PC-9 (cell line): ENCODE data around the gene CHRNG. TPM values are rescaled to one million over a fixed set of nuclear protein-coding genes. Genes with fewer than 3 reads are reported as not detected.

Experiments used
- BruUV-seq: library from RNA; stranded (reverse); fragments of 400-500 nt; replicated peaks from 2 replicates; lab custom pipeline; 2021; lab: Mats Ljungman, UMichigan
- CTCF ChIA-PET: fragments of 300-600 bp; sonication (Branson Sonifier 250); formaldehyde crosslinking; loops from one replicate; lab custom pipeline; 2022; ENCODE audit warnings: antibody characterized with exemption; lab: Charles Lee
- POLR2A ChIA-PET: fragments of 300-600 bp; sonication (Branson Sonifier 250); formaldehyde crosslinking; loops from one replicate; lab custom pipeline; 2022; ENCODE audit warnings: antibody characterized with exemption; ENCODE audit not compliant: unreplicated experiment; lab: Charles Lee
- DNase-seq, 2 experiments: peaks; one replicate each; pipeline versions ENCODE4 v3.0.0 to v3.0.0-alpha.2; 2015 to 2022; ENCODE audit warnings: mixed read lengths in 1 of 2
- H2AFZ ChIP-seq: fragments of 200-600 bp; sonication (generic); 2 replicates; pipeline ENCODE4 v1.8.1; 2017; ENCODE audit warnings: antibody characterized with exemption
- H3F3A ChIP-seq: fragments of 200-600 bp; sonication (generic); 2 replicates; pipeline ENCODE4 v1.8.1; 2017; ENCODE audit warnings: antibody characterized with exemption, mild to moderate bottlenecking, low read depth; ENCODE audit not compliant: insufficient read depth
- H3K27ac ChIP-seq: fragments of 200-600 bp; sonication (generic); 2 replicates; pipeline ENCODE4 v1.6.1; 2016; ENCODE audit warnings: mixed run types
- H3K27me3 ChIP-seq: fragments of 200-600 bp; sonication (generic); 2 replicates; pipeline ENCODE4 v1.6.1; 2016; ENCODE audit warnings: low read depth, mixed run types; ENCODE audit not compliant: insufficient read depth
- H3K36me3 ChIP-seq: fragments of 200-600 bp; sonication (generic); 2 replicates; pipeline ENCODE4 v1.6.1; 2016; ENCODE audit warnings: low read depth, mixed run types
- H3K4me1 ChIP-seq: fragments of 200-600 bp; sonication (generic); replicated peaks from 2 replicates; pipeline ENCODE4 v1.6.1; 2016; ENCODE audit warnings: mixed run types; ENCODE audit not compliant: insufficient read depth
- H3K4me2 ChIP-seq: fragments of 200-600 bp; sonication (generic); 2 replicates; pipeline ENCODE4 v1.6.1; 2017; ENCODE audit warnings: mixed run types
- H3K4me3 ChIP-seq: fragments of 200-600 bp; sonication (generic); 2 replicates; pipeline ENCODE4 v1.6.1; 2016; ENCODE audit warnings: mixed run types
- H3K79me2 ChIP-seq: fragments of 200-600 bp; sonication (generic); 2 replicates; pipeline ENCODE4 v1.6.1; 2017; ENCODE audit warnings: low read depth, mixed run types
- H3K9me2 ChIP-seq: fragments of 200-600 bp; sonication (generic); 2 replicates; pipeline ENCODE4 v1.8.1; 2017; ENCODE audit warnings: mild to moderate bottlenecking; ENCODE audit not compliant: insufficient read depth
- H3K9me3 ChIP-seq: fragments of 200-600 bp; sonication (generic); 2 replicates; pipeline ENCODE4 v1.8.1; 2016; ENCODE audit warnings: low read depth; ENCODE audit not compliant: insufficient read depth
- H4K20me1 ChIP-seq: fragments of 200-600 bp; sonication (generic); 2 replicates; pipeline ENCODE4 v1.8.1; 2017; ENCODE audit not compliant: insufficient read depth
- CTCF ChIP-seq: fragments of 200-600 bp; sonication (generic); conservative IDR thresholded peaks from 2 replicates; pipeline ENCODE4 v1.6.1; 2017; ENCODE audit warnings: mixed run types, antibody characterized with exemption, mild to moderate bottlenecking, moderate library complexity
- EZH2 ChIP-seq: fragments of 200-600 bp; sonication (generic); IDR thresholded peaks from 2 replicates; pipeline ENCODE4 v1.8.0; 2017; ENCODE audit warnings: antibody characterized with exemption, low read depth
- intact Hi-C: fragments of 100-400 bp; cut with micrococcal nuclease; formaldehyde crosslinking; loops from one replicate; pipeline ENCODE4 v1.10.0; 2022; ENCODE audit not compliant: unreplicated experiment
- total RNA-seq: library from RNA; stranded (reverse); gene quantifications from 2 replicates; pipeline ENCODE4 v1.2.3, GENCODE V29; 2021

CHRNG gene
- total RNA-seq, 1 experiment from 2014 or later = not detected

GRCh38 chr2:232587512-232587911 lies 48.0 kb downstream of the CHRNG start:
- H3K36me3 ChIP-seq = no peaks in the 10 kb centered on the region
- no peak for DNase-seq
- no peaks in the 10 kb centered on the region for H3K9me3 ChIP-seq
- no TSS peak for BruUV-seq
- intact Hi-C loops = no loop called here
- TF ChIP-seq CTCF (no peak), EZH2 (no peak)
- peaks cover 22% of the 10 kb centered on the region for H3K4me1 ChIP-seq
- H3K9me2 ChIP-seq = no peaks in the 10 kb centered on the region
- H3F3A ChIP-seq = peaks cover 13% of the 10 kb centered on the region
- no peak overlapping the region for H3K27ac ChIP-seq
- CTCF ChIA-PET = no interaction called here
- no peak overlapping the region for H3K4me3 ChIP-seq
- POLR2A ChIA-PET = interaction anchor here (0.7 kb wide), 1 partner anchor 221 kb away, joined by 3 read pairs; no protein-coding TSS in a partner anchor
- H3K79me2 ChIP-seq = no peaks in the 10 kb centered on the region
- H2AFZ ChIP-seq = no peak overlapping the region
- H4K20me1 ChIP-seq = no peaks in the 10 kb centered on the region
- no peaks in the 10 kb centered on the region for H3K27me3 ChIP-seq
- no peak overlapping the region for H3K4me2 ChIP-seq

GRCh38 chr2:232588031-232588430 lies 48.5 kb downstream of the CHRNG start:
- Histone ChIP-seq H4K20me1 (no peaks in the 10 kb centered on the region), H3K4me1 (peaks cover 26% of the 10 kb centered on the region), H2AFZ (no peak overlapping the region), H3K27ac (no peak overlapping the region), H3K9me3 (no peaks in the 10 kb centered on the region), H3K27me3 (no peaks in the 10 kb centered on the region), H3F3A (peaks cover 17% of the 10 kb centered on the region), H3K4me3 (no peak overlapping the region), H3K79me2 (no peaks in the 10 kb centered on the region), H3K4me2 (no peak overlapping the region), H3K9me2 (no peaks in the 10 kb centered on the region), H3K36me3 (no peaks in the 10 kb centered on the region)
- DNase-seq = no peak
- BruUV-seq = no TSS peak
- ChIA-PET POLR2A (interaction anchor here (0.7 kb wide), 1 partner anchor 221 kb away, joined by 3 read pairs; no protein-coding TSS in a partner anchor), CTCF (no interaction called here)
- TF ChIP-seq CTCF = no peak
- intact Hi-C loops = no loop called here

- no peaks in the 10 kb centered on the region for H3K9me3 ChIP-seq
- H3K36me3 ChIP-seq = no peaks in the 10 kb centered on the region
- H4K20me1 ChIP-seq = no peaks in the 10 kb centered on the region
- no peak overlapping the region for H2AFZ ChIP-seq
- H3F3A ChIP-seq = peaks cover 26% of the 10 kb centered on the region
- H3K27me3 ChIP-seq = no peaks in the 10 kb centered on the region
- TF ChIP-seq EZH2 = no peak
- TF ChIP-seq CTCF = no peak
- BruUV-seq = no TSS peak
- H3K79me2 ChIP-seq = no peaks in the 10 kb centered on the region
- no peak overlapping the region for H3K4me3 ChIP-seq
- peaks cover 35% of the 10 kb centered on the region for H3K4me1 ChIP-seq
- no peaks in the 10 kb centered on the region for H3K9me2 ChIP-seq
- CTCF ChIA-PET = no interaction called here
- intact Hi-C loops = no loop called here
- DNase-seq = peak; percentile 46 to 68
- peak overlapping the region; percentile 33; the same call in 1 of the 2 replicates for H3K27ac ChIP-seq
- POLR2A ChIA-PET = interaction anchor here (0.7 to 0.9 kb wide), 2 partner anchors 142 to 293 kb away, joined by 4 to 7 read pairs; no protein-coding TSS in a partner anchor
- H3K4me2 ChIP-seq = no peak overlapping the region
These were observed 49.4 kb downstream of the CHRNG start for GRCh38 chr2:232588680-232589585.
